Breast epithelium (tissue), 4 donors: ENCODE measurements around the gene NCOR1. TPM values are rescaled to one million over a fixed set of nuclear protein-coding genes. Genes with fewer than 3 reads are reported as not detected.

ENCODE experiments used
- DNase-seq, 2 donors: peaks; one replicate each; pipeline ENCODE4 v3.0.0-alpha.2; 2019; ENCODE audit warnings: low spot score in 2 of 2
- H3K27ac ChIP-seq, 2 donors: fragments of 200-600 bp; sonication (generic) in 1 of 2; one replicate each; pipeline ENCODE4 v1.5.1; 2016 to 2019; ENCODE audit warnings: mild to moderate bottlenecking in 1 of 2
- H3K27me3 ChIP-seq, 2 donors: fragments of 200-600 bp; sonication (generic) in 1 of 2; one replicate each; pipeline versions ENCODE4 v1.5.1 to v1.6.0; 2017 to 2019; ENCODE audit warnings: control low read depth in 1 of 2, mild to moderate bottlenecking in 1 of 2
- H3K36me3 ChIP-seq: fragments of 200-600 bp; one replicate; pipeline ENCODE4 v1.5.1; 2019
- H3K4me1 ChIP-seq, 2 donors: fragments of 200-600 bp; sonication (generic); one replicate each; pipeline ENCODE4 v1.5.1; 2016 to 2019; ENCODE audit warnings: control low read depth in 1 of 2
- H3K4me3 ChIP-seq, 3 donors: fragments of 200-600 bp; sonication (generic); 1 replicate in 2 of 3; 2 replicates in 1 of 3; pipeline ENCODE4 v1.5.1; 2016 to 2019; ENCODE audit warnings: mild to moderate bottlenecking in 3 of 3, moderate library complexity in 2 of 3
- H3K9me3 ChIP-seq, 2 donors: fragments of 200-600 bp; sonication (generic) in 1 of 2; one replicate each; pipeline ENCODE4 v1.5.1; 2016 to 2019; ENCODE audit warnings: control low read depth in 1 of 2
- CTCF ChIP-seq, 3 donors: fragments of 450-650 bp; IDR thresholded peaks; one replicate each; pipeline ENCODE4 v1.5.1; 2016 to 2017; ENCODE audit warnings: antibody characterized with exemption in 3 of 3, mild to moderate bottlenecking in 3 of 3, moderate library complexity in 3 of 3
- POLR2A ChIP-seq: fragments of 450-650 bp; IDR thresholded peaks from one replicate; pipeline ENCODE4 v1.6.1; 2016; ENCODE audit warnings: antibody characterized with exemption, mild to moderate bottlenecking, moderate library complexity
- POLR2AphosphoS5 ChIP-seq, 3 donors: sonication (generic); formaldehyde crosslinking; IDR thresholded peaks; one replicate each; pipeline ENCODE4 v1.6.1; 2017; ENCODE audit warnings: antibody characterized with exemption in 3 of 3
- intact Hi-C: fragments of 100-400 bp; cut with DNase I; formaldehyde crosslinking; loops from one replicate; pipeline ENCODE4 v1.15.1; 2023; ENCODE audit warnings: low total_unique reads
- total RNA-seq, 3 donors: library from RNA; depleted of rRNA; stranded (reverse); fragments of >200 nt; gene quantifications; one replicate each; pipeline ENCODE4 v1.1.0, GENCODE V29; 2016

NCOR1 gene
- total RNA-seq, 3 donors from 2014 or later, result 118 to 229 (median 174) TPM

GRCh38 chr17:16083223-16083622 lies 132.1 kb downstream of the NCOR1 start:
- Histone ChIP-seq H3K9me3 (no peaks in the 10 kb centered on the region), H3K27me3 (no peaks in the 10 kb centered on the region), H3K27ac (no peak overlapping the region), H3K4me1 (no peaks in the 10 kb centered on the region), H3K4me3 (no peak overlapping the region), H3K36me3 (no peaks in the 10 kb centered on the region)
- intact Hi-C loops, result no loop called here
- DNase-seq, result no peak
- no peak for TF ChIP-seq POLR2A
- TF ChIP-seq POLR2AphosphoS5 (IDR thresholded peaks at IDR 0.05), result no peak
- TF ChIP-seq CTCF (IDR thresholded peaks at IDR 0.05), result no peak

GRCh38 chr17:16081507-16082087 lies 133.7 kb downstream of the NCOR1 start:
- H3K27me3 ChIP-seq, result no peaks in the 10 kb centered on the region
- H3K9me3 ChIP-seq, result no peaks in the 10 kb centered on the region
- no peaks in the 10 kb centered on the region for H3K36me3 ChIP-seq
- H3K27ac ChIP-seq, result no peak overlapping the region
- TF ChIP-seq POLR2AphosphoS5 (IDR thresholded peaks at IDR 0.05), result no peak
- TF ChIP-seq CTCF (IDR thresholded peaks at IDR 0.05), result no peak
- no peak for TF ChIP-seq POLR2A
- intact Hi-C loops, result no loop called here
- no peak overlapping the region for H3K4me3 ChIP-seq
- DNase-seq, result no peak
- H3K4me1 ChIP-seq, result no peaks in the 10 kb centered on the region

DNA sequence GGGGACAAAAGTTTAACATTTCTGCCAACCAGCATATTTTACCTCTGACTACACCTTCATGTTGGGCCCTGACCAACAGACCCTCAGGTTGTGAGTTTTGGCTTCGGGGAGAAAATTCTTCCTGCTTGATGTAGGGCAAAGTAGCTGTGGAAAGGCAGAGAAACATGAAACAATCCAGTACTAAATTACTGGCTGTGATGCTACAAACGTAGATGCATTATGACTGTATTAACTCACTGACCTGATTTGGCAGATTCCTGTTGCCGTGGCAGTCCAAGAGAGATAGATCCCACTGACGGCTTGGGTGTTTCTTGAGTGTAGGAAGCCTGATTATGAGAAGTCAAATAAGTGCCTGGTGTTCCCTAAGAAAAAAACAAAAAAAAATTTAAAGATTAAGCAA lies 135.0 kb downstream of the NCOR1 start:
- H3K36me3 ChIP-seq, result no peaks in the 10 kb centered on the region
- peak in 1 of 2 donors; percentile 34 for DNase-seq
- no peak overlapping the region for H3K4me3 ChIP-seq
- H3K27ac ChIP-seq, result no peak overlapping the region
- intact Hi-C loops, result no loop called here
- no peaks in the 10 kb centered on the region for H3K9me3 ChIP-seq
- H3K27me3 ChIP-seq, result no peaks in the 10 kb centered on the region
- no peaks in the 10 kb centered on the region for H3K4me1 ChIP-seq
- TF ChIP-seq POLR2AphosphoS5 (IDR thresholded peaks at IDR 0.05) (no peak), CTCF (IDR thresholded peaks at IDR 0.05) (no peak), POLR2A (no peak)

DNA sequence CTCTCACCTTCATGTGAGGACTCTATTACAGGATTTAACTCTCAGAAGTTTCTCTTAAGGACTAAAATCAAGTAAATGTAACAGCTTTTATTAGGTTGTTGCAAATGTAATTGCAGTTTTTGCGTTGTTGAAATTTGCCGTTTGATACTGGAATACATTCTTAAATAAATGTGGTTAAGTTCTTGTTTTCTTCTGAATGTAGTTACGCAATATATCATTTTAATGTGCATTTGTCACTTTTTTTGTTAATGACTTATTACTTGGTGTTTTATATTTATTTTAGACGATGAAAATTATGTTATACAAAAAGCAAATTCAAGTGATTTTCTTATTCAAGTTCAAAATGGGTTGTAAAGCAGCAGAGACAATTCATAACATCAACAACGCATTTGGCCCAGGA lies 139.4 kb downstream of the NCOR1 start:
- no peaks in the 10 kb centered on the region for H3K36me3 ChIP-seq
- H3K27ac ChIP-seq, result no peak overlapping the region
- DNase-seq, result no peak
- no peak overlapping the region for H3K4me3 ChIP-seq
- H3K27me3 ChIP-seq, result no peaks in the 10 kb centered on the region
- TF ChIP-seq POLR2AphosphoS5 (IDR thresholded peaks at IDR 0.05), result no peak
- TF ChIP-seq CTCF (IDR thresholded peaks at IDR 0.05), result no peak
- TF ChIP-seq POLR2A, result no peak
- no peaks in the 10 kb centered on the region for H3K9me3 ChIP-seq
- intact Hi-C loops, result no loop called here
- no peaks in the 10 kb centered on the region for H3K4me1 ChIP-seq

DNA sequence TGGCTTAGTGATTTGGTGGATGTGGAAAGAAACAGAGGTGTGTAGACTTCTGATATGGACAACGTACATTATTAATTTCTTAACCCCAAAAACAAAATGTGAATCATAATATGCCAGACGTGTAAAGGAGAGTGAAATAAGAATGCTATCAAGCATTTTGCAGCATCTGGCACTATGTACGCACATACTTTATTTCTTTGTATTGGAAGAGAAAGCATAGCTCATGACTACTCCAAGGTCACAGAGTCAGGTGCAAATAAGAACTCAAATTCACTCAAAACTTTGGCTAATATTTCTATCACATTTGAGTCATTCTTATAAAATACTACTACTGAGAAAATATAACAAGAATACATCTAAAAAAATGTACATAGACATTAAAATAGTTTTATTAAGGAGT lies 140.9 kb downstream of the NCOR1 start:
- H3K9me3 ChIP-seq, result no peaks in the 10 kb centered on the region
- no peak for DNase-seq
- peaks cover 4% of the 10 kb centered on the region for H3K36me3 ChIP-seq
- TF ChIP-seq POLR2AphosphoS5 (IDR thresholded peaks at IDR 0.05) (no peak), POLR2A (no peak), CTCF (IDR thresholded peaks at IDR 0.05) (no peak)
- intact Hi-C loops, result no loop called here
- no peaks in the 10 kb centered on the region for H3K4me1 ChIP-seq
- H3K27me3 ChIP-seq, result no peaks in the 10 kb centered on the region
- H3K4me3 ChIP-seq, result no peak overlapping the region
- no peak overlapping the region for H3K27ac ChIP-seq
